RWPE2 (cell line): ENCODE measurements around the gene AKAP8L.

ENCODE experiments used
- ATAC-seq: fragments of 200-7000 bp; cut with Tn5 transposase; 3 replicates; pipeline ENCODE4 v1.9.1; 2021; ENCODE audit warnings: low read depth
- DNase-seq: peaks from one replicate; pipeline ENCODE4 v3.0.0-alpha.2; 2020; ENCODE audit warnings: low spot score
- H3K27ac ChIP-seq: fragments of 450-650 bp; 2 replicates; pipeline ENCODE4 v1.5.1; 2017; ENCODE audit warnings: mild to moderate bottlenecking; ENCODE audit not compliant: poor library complexity, severe bottlenecking
- H3K27me3 ChIP-seq: fragments of 250-450 bp; sonication (Bioruptor Pico); 2 replicates; pipeline ENCODE4 v1.5.1; 2021; ENCODE audit warnings: mild to moderate bottlenecking, moderate library complexity; ENCODE audit not compliant: insufficient read depth, poor library complexity, severe bottlenecking
- H3K36me3 ChIP-seq: fragments of 250-450 bp; sonication (Bioruptor Pico); 2 replicates; pipeline ENCODE4 v1.5.1; 2020; ENCODE audit warnings: low read depth, mild to moderate bottlenecking, moderate library complexity
- H3K4me1 ChIP-seq: fragments of 250-450 bp; sonication (Bioruptor Pico); 2 replicates; pipeline ENCODE4 v1.5.1; 2021; ENCODE audit warnings: mild to moderate bottlenecking, moderate library complexity; ENCODE audit not compliant: insufficient read depth, poor library complexity, severe bottlenecking
- H3K4me3 ChIP-seq: fragments of 250-450 bp; sonication (Bioruptor Pico); 2 replicates; pipeline ENCODE4 v1.5.1; 2021; ENCODE audit warnings: mild to moderate bottlenecking, moderate library complexity; ENCODE audit not compliant: severe bottlenecking
- H3K9me3 ChIP-seq: fragments of 250-450 bp; sonication (Bioruptor Pico); 2 replicates; pipeline ENCODE4 v1.5.1; 2021; ENCODE audit warnings: mild to moderate bottlenecking, moderate library complexity; ENCODE audit not compliant: severe bottlenecking
- TF ChIP-seq, protein P1 (sequence below): fragments of 450-650 bp; IDR thresholded peaks from one replicate; pipeline ENCODE4 v1.5.1; 2017; ENCODE audit warnings: mild to moderate bottlenecking, moderate library complexity; ENCODE audit not compliant: poor library complexity, severe bottlenecking

AKAP8L gene

DNA sequence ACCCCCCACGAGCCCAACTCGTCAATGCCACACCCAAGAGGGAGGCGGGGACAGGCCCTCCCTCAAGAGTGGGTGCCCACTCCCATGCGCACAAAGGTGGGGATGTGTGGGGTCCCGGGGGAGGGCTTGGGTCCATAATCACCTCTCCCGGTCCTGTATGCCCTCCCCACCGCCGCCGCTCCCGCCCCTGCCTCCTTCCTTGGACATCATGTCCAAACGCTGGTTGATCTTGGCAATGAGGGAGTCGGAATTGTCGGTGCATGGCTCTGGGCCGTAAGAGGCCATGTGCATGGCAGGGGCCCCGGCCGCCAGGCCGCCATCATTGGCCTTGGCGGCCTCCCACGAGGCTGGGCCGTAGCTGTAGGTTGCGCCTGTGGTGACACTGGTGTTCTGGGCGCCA is 45.1 kb downstream of the AKAP8L start:
- H3K36me3 ChIP-seq: peaks cover 58% of the 10 kb centered on the region
- peaks cover 4% of the 10 kb centered on the region for H3K4me1 ChIP-seq
- H3K9me3 ChIP-seq: no peaks in the 10 kb centered on the region
- no peak overlapping the region for H3K4me3 ChIP-seq
- ATAC-seq (no peak), DNase-seq (no peak)
- H3K27me3 ChIP-seq: no peaks in the 10 kb centered on the region
- no peak overlapping the region for H3K27ac ChIP-seq
- TF ChIP-seq, protein P1, sequence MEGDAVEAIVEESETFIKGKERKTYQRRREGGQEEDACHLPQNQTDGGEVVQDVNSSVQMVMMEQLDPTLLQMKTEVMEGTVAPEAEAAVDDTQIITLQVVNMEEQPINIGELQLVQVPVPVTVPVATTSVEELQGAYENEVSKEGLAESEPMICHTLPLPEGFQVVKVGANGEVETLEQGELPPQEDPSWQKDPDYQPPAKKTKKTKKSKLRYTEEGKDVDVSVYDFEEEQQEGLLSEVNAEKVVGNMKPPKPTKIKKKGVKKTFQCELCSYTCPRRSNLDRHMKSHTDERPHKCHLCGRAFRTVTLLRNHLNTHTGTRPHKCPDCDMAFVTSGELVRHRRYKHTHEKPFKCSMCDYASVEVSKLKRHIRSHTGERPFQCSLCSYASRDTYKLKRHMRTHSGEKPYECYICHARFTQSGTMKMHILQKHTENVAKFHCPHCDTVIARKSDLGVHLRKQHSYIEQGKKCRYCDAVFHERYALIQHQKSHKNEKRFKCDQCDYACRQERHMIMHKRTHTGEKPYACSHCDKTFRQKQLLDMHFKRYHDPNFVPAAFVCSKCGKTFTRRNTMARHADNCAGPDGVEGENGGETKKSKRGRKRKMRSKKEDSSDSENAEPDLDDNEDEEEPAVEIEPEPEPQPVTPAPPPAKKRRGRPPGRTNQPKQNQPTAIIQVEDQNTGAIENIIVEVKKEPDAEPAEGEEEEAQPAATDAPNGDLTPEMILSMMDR: no peak

DNA sequence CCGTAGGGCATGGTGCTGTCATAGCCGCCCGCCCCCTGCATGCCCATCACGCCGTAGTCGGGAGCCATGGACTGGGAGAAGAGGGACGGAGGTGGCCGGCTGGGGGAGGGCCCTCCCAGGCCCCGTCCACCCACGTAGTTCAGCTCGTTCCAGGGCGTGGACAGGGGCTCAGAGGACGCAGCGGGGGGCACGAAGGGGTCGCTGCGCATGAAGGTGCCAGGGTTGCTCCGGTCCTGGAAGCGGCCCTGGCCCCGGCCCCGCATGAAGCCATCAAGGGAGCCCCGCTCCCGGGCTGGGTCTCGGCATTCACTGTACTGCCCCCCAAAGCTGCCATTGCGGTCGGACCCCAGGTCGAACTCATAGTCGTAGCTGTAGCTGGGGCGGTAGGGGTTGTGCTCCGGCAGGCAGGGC is 45.9 kb downstream of the AKAP8L start:
- Histone ChIP-seq H3K36me3 (peaks cover 66% of the 10 kb centered on the region), H3K9me3 (no peaks in the 10 kb centered on the region), H3K27ac (no peak overlapping the region), H3K4me1 (peaks cover 4% of the 10 kb centered on the region), H3K4me3 (no peak overlapping the region), H3K27me3 (no peaks in the 10 kb centered on the region)
- TF ChIP-seq, protein P1: no peak
- ATAC-seq (no peak), DNase-seq (no peak)

DNA sequence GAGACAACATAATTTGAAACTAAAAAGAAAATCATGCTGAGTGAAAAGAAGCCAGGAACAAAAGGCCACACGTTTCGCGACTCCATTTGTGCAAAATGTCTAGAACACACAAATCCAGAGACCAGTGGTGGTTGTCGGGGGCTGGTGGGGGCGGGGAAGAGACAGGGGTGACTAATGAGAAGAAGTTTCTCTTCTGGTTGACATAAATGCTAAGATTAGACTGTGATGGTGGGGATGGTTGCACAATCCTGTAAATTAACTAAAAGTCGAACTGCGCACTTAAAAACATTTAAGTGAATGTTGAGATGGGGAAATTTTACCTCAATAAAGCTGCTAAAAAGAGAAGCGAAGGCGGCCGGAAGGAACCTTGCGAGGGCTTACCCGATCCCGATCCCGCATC is 46.3 kb downstream of the AKAP8L start:
- DNase-seq: no peak
- ATAC-seq: no peak
- TF ChIP-seq, protein P1: no peak
- no peaks in the 10 kb centered on the region for H3K9me3 ChIP-seq
- peaks cover 70% of the 10 kb centered on the region for H3K36me3 ChIP-seq
- peaks cover 4% of the 10 kb centered on the region for H3K4me1 ChIP-seq
- H3K4me3 ChIP-seq: no peak overlapping the region
- H3K27ac ChIP-seq: no peak overlapping the region
- no peaks in the 10 kb centered on the region for H3K27me3 ChIP-seq

DNA sequence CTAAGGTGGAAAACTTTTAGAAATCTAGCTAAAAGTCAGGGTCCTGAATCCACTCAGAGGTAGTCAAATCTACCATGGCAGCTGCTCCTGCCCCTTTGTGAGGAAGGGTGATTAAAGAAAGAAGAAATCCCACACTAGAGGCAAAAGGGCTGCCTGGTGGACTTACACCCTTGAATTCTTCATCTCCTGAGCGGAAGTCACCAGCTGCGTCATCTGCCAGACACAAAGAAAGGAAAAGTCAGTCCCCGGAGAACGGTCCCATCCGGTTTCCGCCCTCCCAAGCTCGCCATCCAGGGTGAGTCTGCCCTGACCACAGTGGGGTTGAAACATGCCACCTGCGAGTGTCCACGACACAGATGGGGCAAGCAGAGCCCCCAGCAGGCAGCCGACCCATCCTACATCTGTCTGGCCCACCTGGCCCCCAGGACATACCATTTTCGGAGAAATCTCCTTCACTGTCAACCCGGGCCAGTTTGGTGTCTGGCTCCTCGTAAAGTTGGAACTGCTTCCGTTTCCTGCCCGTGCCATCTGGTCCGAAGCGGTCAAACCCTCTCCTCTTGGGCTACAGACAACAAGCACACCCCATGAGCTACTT is 46.9 kb downstream of the AKAP8L start:
- peaks cover 76% of the 10 kb centered on the region for H3K36me3 ChIP-seq
- H3K9me3 ChIP-seq: no peaks in the 10 kb centered on the region
- H3K4me3 ChIP-seq: no peak overlapping the region
- TF ChIP-seq, protein P1: no peak
- H3K27me3 ChIP-seq: no peaks in the 10 kb centered on the region
- DNase-seq: no peak
- no peak for ATAC-seq
- peaks cover 3% of the 10 kb centered on the region for H3K4me1 ChIP-seq
- no peak overlapping the region for H3K27ac ChIP-seq

DNA sequence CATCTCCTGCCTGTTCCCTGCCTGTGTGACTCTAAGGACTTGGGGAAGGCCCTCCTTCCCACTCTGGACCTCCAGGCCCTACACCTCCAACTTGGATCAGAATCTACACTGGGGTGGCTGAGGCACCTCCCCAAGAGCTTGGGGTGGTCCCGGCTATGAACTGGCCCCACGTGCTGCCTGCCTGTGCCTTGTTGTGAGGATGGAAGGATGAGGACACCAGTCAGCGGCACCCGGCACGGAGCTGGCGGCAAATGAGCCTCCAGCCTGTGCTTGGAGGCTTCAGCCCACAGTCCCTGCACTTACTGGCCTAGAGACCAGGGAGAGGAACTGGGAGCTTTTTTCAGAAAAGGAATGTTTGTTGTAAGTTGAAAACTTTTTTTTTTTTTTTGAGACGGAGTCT is 47.7 kb downstream of the AKAP8L start:
- Histone ChIP-seq H3K27me3 (no peaks in the 10 kb centered on the region), H3K9me3 (no peaks in the 10 kb centered on the region), H3K4me3 (no peak overlapping the region), H3K36me3 (peaks cover 76% of the 10 kb centered on the region), H3K27ac (no peak overlapping the region), H3K4me1 (no peaks in the 10 kb centered on the region)
- TF ChIP-seq, protein P1: no peak
- no peak for DNase-seq
- ATAC-seq: no peak
